ENCODE data around the gene MAP1LC3B.

MAP1LC3B gene

DNA sequence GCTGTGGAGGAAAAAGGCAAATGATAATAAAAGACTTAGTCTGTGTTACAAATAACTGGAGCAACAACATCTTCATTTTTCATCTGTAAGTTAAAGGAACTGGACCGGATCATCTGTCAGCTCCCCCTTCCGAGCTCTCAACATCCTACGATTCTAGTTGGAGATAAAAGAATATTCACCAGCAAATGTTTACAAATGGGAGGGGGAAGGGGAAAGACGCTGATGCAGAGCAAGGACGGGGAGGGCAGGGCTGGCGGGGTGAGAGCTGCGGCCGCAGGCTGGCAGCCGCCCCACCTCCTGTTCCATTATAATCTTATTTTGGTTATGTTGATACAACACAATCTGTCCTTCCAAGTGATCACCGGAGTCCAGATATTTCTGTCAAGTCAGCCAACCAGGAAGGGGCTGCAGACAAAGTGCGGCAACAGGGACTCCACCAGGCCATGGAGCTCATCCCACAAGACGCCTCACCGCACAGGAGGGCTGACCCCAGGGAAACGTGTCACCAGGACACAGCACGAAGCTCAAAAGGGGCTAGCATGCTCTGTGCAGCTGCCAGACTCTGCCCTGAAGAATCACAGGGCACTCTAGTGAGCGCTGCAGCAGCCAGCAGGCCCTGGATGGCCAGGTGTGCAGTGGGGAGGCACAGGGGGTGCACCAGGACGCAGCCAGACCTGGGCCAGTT, 28.2 kb upstream of the MAP1LC3B start:
- H3K27me3 Mint-ChIP-seq (ENCODE audit: low read depth): no peaks in the 10 kb centered on the region
- no peak overlapping the region for H3K4me3 Mint-ChIP-seq
- peaks cover 10% of the 10 kb centered on the region for H3K4me1 Mint-ChIP-seq
- no peaks in the 10 kb centered on the region for H3K9me3 Mint-ChIP-seq
- H3K27ac Mint-ChIP-seq: peak overlapping the region in 2 of 3 experiments; percentile 26 to 54
- TF ChIP-seq, protein P1, sequence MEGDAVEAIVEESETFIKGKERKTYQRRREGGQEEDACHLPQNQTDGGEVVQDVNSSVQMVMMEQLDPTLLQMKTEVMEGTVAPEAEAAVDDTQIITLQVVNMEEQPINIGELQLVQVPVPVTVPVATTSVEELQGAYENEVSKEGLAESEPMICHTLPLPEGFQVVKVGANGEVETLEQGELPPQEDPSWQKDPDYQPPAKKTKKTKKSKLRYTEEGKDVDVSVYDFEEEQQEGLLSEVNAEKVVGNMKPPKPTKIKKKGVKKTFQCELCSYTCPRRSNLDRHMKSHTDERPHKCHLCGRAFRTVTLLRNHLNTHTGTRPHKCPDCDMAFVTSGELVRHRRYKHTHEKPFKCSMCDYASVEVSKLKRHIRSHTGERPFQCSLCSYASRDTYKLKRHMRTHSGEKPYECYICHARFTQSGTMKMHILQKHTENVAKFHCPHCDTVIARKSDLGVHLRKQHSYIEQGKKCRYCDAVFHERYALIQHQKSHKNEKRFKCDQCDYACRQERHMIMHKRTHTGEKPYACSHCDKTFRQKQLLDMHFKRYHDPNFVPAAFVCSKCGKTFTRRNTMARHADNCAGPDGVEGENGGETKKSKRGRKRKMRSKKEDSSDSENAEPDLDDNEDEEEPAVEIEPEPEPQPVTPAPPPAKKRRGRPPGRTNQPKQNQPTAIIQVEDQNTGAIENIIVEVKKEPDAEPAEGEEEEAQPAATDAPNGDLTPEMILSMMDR (IDR thresholded peaks at IDR 0.05; ENCODE audit: unreplicated experiment in 3 of 3): no peak
- H3K36me3 Mint-ChIP-seq (ENCODE audit: low read depth): peaks cover 32% of the 10 kb centered on the region

DNA sequence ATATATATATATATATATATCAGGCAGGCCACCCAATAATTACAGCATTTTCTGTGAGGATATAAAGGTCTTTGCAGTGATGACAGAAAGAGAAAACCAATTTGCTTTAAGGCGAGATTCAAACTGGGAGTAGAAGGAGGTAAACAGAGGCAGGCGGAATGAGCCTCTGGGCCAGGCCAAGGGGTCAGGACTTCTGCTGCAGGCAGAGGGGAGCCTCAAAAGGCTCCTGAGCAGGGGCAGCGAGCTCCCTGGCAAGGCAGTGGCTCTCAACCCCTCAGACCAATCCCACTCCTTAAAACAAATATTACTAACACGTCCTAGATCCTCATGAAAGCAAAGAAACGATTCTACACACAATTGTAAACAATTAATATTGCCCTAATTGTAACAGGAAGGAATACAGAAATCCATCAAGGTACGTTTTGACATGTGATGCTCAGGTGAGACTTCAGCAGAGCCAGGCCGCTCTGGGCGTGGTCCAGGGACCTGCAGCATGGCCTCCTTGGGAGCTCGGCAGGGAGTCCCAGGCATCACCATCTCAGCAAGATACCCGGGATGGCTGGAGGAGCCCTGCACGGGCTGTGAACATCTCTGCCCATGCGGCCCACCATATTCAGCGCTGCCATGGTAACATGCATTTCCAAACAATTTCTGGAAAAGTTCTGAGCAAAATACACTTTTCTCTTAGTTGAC, 27.0 kb upstream of the MAP1LC3B start:
- Mint-ChIP-seq H3K27me3 (ENCODE audit: low read depth) (no peaks in the 10 kb centered on the region), H3K9me3 (no peaks in the 10 kb centered on the region), H3K36me3 (ENCODE audit: low read depth) (peaks cover 23% of the 10 kb centered on the region), H3K4me3 (no peak overlapping the region), H3K27ac (no peak overlapping the region), H3K4me1 (peaks cover 11% of the 10 kb centered on the region)
- TF ChIP-seq, protein P1 (IDR thresholded peaks at IDR 0.05; ENCODE audit: unreplicated experiment in 3 of 3): no peak

DNA sequence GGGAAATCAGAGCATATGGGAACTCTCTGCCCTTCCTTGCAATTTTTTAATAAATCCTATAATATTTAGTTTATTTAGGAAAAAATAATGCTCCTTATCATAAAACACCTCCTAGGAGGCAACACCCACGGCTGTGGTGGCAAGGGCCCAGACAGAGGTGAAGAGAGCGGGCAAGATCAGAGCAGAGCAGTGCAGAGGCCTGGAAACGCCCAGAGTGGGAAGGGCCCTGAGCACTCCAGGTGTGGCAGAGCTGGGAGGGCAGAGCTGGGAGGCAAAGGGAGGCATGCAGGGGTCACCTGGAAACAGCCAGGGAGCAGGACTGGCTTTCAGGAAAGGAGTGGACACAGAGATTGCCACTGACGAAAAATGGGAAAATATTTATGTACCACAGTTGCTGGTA, 25.8 kb upstream of the MAP1LC3B start:
- Mint-ChIP-seq H3K4me3 (no peak overlapping the region), H3K9me3 (no peaks in the 10 kb centered on the region), H3K36me3 (ENCODE audit: low read depth) (peaks cover 12% of the 10 kb centered on the region), H3K4me1 (peaks cover 13% of the 10 kb centered on the region), H3K27ac (no peak overlapping the region), H3K27me3 (ENCODE audit: low read depth) (no peaks in the 10 kb centered on the region)
- TF ChIP-seq, protein P1 (IDR thresholded peaks at IDR 0.05; ENCODE audit: unreplicated experiment in 3 of 3): no peak

DNA sequence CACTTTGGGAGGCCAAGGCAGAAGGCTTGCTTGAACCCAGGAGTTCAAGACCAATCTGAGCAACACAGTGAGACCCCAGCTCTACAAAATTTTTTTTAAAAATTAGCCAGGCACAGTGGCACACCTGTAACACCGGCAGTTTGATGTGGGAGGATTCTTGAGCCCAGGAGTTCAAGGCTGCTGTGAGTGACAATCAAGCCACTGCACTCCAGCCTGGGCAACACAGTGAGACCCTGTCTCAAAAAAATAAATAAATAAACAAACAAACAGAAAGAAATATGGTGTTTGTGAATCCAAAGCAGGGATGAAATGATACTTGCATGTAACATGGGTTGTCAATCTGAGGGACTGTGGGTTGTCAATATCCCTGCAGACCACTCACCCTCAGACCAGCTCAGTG, 25.2 kb upstream of the MAP1LC3B start:
- TF ChIP-seq, protein P1 (IDR thresholded peaks at IDR 0.05; ENCODE audit: unreplicated experiment in 3 of 3): no peak
- Mint-ChIP-seq H3K9me3 (no peaks in the 10 kb centered on the region), H3K27ac (no peak overlapping the region), H3K4me3 (no peak overlapping the region), H3K27me3 (ENCODE audit: low read depth) (no peaks in the 10 kb centered on the region), H3K4me1 (peaks cover 15% of the 10 kb centered on the region), H3K36me3 (ENCODE audit: low read depth) (peaks cover 5% of the 10 kb centered on the region)

DNA sequence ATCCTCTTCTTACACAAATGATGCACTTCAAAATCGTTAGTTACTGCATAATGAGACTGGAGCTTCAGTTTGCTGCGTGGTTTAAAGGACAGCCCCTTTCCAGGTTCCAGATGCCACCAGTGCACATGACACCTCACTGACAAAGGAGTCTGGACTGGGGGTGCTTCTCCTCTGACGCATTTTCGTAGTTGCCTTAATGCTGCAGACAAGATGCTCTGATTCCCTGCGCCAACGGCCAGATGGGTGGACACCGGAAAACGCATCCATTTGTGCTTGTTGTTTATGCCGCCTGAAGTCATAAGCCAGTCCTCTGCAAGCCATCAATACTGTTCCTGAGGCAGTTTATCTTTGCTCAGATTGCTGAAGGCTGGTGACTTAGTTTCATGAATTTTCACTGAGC, 24.6 kb upstream of the MAP1LC3B start:
- Mint-ChIP-seq H3K36me3 (ENCODE audit: low read depth) (peaks cover 4% of the 10 kb centered on the region), H3K4me3 (no peak overlapping the region), H3K27ac (no peak overlapping the region), H3K27me3 (ENCODE audit: low read depth) (no peaks in the 10 kb centered on the region), H3K9me3 (no peaks in the 10 kb centered on the region), H3K4me1 (peaks cover 15% of the 10 kb centered on the region)
- TF ChIP-seq, protein P1 (IDR thresholded peaks at IDR 0.05; ENCODE audit: unreplicated experiment in 3 of 3): no peak

Data from nephron (organoid).